GM21786 (cell line): ENCODE results near the gene MOCS2.

Experiments used
- ATAC-seq: cut with Tn5 transposase; IDR thresholded peaks from one replicate; pipeline ENCODE4 v1.9.1; 2021; ENCODE audit not compliant: unreplicated experiment

MOCS2 gene

DNA sequence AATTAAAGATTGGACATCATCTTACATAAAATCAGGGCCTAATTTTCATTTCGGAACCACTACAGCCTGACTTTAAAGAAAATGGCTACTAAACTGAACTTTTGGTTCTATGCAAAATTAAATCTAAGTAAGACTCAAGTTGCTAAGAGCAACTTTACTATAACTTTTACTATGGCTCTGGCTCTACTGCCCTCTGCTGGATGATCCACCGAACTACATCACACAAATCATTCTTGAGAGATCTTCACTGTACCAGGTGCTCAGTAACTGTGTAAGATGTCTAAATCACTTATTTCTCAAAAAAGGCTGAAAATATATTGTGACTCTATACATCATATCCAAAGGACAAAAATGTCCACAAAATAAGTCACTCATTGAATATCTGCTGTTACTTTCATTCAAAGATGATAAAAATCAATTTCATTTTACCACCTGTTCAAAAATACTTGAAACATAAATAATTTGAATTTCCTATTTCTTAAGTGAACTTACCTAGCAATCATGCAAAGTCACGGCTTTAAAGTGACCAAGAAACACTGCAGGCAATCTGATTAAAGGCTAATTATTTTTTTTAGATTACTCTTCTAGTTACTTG, 13.5 kb downstream of the MOCS2 start:
- ATAC-seq, result peak; percentile 65

DNA sequence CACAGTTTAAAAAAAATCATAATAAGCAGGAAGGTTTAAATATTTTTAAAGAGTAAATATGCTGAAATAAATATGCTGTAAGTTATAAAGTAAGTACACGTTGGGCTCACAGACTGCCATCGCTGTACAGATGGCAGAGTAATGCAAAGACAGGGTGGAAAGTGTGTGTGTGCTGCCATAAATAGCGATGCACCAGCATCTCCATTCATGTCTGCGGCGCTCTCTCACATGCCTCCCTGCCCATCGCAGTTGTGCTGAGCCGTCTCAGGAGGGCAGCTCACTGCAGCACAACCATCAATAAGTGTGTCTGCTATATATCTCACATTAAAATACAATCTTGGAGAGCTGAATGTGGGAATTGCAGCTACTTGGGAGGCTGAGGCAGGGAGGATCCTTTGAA, 14.3 kb downstream of the MOCS2 start:
- no peak for ATAC-seq

GRCh38 chr5:53092242-53092641, 17.3 kb downstream of the MOCS2 start:
- ATAC-seq, result no peak

DNA sequence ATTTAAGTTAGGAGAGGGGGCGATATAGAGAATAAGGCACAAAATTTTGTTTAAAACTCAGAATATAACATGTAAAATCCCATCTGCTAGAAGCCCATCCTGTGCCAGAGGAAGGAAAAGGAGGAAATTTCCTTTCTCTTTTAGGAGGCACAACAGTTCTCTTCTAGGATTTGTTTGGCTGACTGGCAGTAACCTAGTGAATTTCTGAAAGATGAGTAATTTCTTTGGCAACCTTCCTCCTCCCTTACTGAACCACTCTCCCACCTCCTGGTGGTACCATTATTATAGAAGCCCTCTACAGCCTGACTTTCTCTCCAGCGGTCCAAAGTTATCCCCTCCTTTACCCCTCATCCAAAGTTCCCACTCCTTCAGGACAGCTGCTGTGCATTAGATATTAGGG, 18.3 kb downstream of the MOCS2 start:
- ATAC-seq, result no peak

- ATAC-seq, result no peak
Measured at GRCh38 chr5:53090229-53090628, 19.3 kb downstream of the MOCS2 start.

DNA sequence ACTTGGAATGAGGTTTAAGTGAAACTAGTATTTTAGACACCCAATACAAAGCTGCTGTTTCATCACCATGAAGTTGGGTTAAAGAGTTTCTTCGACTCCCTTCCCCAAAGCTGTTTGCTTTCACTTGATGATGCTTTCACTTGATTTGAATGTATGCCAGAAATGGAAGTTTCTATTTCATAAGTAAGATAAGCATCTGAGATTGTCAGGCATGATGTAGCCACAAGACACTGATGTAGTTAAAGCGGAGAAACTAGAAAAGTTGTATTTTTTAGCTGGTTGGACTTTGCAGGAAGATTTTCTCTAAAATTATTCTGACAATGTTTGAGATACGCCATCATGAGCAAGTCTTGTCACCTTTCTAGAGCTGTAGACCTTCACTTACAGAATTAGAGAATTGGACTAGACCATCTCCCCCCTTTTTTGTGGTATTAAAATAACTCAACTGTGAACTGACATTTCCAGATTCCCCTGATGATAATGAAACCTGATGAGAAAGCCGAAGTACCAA, 20.0 kb downstream of the MOCS2 start:
- ATAC-seq, result peak; percentile 77

DNA sequence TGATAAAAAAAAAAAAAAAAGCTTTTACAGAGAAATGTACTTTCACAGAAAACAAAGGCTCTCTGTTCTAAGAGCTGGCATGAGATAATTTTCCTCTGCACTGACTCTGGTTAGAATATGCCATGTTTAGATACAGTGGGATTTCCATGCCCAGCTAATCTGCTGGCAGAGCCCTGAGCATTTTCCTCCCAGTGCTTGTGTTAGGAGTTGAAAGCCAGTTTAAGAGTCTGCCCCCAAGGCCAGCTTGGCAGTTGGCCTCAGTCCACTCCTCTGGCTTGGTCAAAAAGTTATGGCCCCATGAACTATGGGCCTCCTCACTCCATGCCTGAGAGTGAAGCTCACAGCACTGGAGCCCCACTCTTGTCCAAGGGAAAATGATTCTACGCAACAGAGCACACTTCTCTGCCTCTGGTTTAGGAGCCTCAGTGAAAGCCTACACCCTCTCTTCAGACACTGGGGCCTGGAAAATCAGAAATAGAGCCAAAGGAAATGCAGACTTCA, 21.9 kb downstream of the MOCS2 start:
- no peak for ATAC-seq

- ATAC-seq, result no peak
Measured at GRCh38 chr5:53087171-53087570, 22.4 kb downstream of the MOCS2 start.

DNA sequence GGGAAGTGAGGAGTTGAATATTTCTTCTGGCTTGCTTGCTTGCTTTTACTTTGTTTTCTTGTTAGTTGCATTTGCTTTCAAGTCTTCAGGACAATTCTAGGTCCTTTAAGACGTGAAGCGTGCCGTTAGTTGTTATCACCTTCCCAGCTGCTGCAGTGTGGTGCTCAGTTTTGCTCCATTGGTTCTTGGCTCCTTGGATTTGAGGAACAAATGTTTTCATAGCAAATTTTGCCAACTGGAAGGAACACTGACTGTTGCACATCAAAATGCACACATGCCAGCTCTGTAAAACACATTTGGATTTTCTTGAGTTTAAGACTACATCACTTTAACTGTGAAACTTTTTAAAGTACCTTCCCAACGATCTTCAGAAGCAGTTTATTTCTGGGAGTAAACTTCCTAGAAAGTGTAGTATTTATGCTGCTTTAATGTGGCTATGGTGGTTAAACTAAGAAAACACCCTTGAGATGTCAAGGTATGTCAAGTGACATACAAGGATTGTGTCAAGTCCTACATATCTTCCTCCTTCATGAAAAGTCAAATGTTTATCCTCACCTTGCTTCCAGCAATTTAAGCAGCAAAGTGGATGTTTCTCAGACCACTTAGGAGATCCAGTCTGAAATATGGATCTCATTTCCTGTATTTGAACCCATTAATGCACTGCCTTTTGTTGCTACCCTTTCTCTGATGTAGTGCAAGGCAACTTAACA, 24.9 kb downstream of the MOCS2 start:
- no peak for ATAC-seq

- no peak for ATAC-seq
Measured at GRCh38 chr5:53083927-53084326, 25.6 kb downstream of the MOCS2 start.

GRCh38 chr5:53080271-53080670, 29.3 kb downstream of the MOCS2 start:
- ATAC-seq, result no peak

GRCh38 chr5:53076014-53076583, 33.5 kb downstream of the MOCS2 start:
- ATAC-seq, result no peak

DNA sequence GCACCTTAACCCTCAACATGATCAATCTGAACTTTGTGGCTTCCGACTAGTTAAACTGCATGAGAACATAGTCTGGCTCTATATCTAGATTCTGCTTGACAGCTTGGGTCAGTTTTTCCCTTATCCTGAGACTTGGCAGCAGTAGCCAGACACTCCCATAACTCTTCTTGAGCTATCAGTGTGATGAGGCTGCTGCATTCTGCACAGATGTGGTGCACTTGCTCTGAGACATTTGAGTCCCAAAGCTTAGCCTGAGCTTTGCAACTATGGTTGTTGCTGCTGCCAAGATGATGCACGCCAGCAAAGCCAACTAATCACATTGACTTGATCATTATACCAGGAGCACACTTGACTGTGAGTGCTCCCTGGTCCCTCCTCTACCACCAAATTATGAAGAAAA, 36.2 kb downstream of the MOCS2 start:
- ATAC-seq, result no peak

- ATAC-seq, result no peak
Measured at GRCh38 chr5:53071738-53072137, 37.8 kb downstream of the MOCS2 start.

DNA sequence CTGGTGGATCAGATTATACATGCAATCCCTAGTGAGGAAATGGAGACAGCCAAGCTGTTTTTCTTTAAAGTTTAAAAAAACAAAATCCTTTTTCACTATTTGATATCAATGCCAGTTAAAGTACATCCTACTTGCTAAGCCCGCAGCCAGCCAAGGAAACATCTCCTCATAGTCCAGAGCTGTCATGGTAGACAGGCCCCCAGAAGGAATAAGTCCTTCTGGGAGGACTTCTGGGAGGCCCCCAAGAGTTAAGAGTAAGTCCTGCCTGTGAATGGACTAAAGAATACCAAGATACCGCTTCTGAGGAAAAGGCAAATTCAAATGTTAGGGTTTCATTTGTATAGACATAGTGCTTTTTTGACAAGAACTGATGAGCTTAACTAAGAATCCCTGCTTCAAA, 38.3 kb downstream of the MOCS2 start:
- ATAC-seq, result no peak

GRCh38 chr5:53069626-53070025, 39.9 kb downstream of the MOCS2 start:
- ATAC-seq, result no peak

DNA sequence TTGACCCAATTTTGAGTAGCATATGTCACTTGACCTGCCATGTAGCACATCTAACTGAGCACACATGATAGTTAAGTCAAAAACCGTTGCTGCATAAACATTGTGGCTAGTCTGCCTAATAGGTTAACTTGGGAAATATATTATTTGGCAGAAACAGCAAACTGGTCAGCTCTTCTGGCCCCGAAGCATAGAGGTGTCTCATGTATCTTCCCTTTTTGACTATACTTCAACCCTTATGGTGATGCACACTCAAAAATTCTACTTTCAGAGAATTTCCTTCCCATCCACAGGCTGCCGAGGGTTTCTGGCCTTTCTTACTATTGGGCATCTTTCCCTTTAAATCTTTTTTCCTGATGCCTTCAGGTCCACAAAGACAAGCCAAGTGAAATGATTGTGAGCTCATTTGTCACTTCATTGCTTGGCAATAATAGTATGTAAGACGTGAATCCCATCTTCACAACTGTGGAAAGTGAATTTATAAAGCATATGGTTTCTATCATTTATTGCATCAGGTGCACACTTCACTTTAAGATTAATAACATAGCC, 41.2 kb downstream of the MOCS2 start:
- no peak for ATAC-seq

DNA sequence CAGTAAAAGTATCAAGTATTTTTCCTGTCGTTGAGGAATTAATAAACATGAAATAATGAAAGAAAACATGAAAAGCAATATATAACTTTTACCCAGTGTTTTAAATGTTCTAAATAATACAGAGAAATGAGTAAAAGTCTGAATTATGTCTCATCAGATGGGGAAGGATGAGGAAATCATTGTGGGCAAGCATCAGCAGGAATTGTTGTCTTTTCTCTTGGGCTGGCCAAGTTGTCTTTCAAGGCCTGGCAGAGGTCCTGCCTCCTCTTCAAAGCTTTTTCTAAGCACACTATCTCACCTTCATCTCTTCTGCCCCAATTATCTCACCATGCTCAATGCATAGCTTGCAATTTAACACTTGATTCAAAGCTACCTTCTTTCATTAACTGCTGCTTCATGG, 41.9 kb downstream of the MOCS2 start:
- ATAC-seq, result no peak

GRCh38 chr5:53066088-53066487, 43.5 kb downstream of the MOCS2 start:
- no peak for ATAC-seq

DNA sequence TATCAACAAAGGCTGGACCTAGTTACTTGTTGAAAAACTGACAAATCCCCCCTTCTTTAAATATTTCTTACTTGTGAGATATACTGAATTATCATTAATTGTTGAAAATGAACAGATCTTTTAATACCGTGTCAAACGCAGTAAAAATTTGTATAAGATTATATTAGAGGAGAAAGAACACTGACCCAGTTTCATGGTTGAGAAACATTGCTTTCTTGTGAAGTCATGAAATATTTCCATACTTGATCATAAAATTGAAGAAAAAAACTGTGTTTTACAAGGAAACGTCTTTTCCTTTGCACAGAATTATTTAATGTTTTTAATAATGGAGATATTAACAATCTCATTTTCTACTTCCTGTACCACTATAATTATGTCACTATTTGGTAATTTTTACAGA, 45.8 kb downstream of the MOCS2 start:
- no peak for ATAC-seq

- no peak for ATAC-seq
Measured at GRCh38 chr5:53063176-53063575, 46.4 kb downstream of the MOCS2 start.

DNA sequence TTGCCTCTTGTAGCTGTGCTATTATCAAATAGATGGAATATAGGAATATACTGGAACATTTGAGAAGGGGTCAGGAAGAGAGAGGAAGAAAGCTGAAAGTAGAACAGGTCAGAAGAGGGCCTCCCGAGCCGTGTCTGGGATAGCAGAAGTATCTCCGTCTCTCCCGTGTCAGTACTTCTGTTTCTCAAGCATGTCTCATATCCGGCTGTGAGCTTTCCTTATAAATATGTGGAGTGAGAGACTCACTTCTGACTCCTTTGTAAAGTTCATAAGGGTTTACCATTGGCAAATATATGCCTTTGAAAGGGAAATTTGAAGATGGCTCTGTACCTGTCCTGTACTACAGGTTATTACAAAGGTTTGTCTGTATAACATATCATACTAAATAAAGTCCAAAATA, 50.3 kb downstream of the MOCS2 start:
- no peak for ATAC-seq
